ENCODE measurements around the gene ELFN1. TPM values are rescaled to one million over a fixed set of nuclear protein-coding genes. Genes with fewer than 3 reads are reported as not detected.

ELFN1 gene
- total and polyA plus RNA-seq, 4 donors = 0.43 to 3.5 (median 3.4) TPM

- TF ChIP-seq REST (IDR thresholded peaks at IDR 0.05) = no peak
- TF ChIP-seq SP1 (IDR thresholded peaks at IDR 0.05) = no peak
- TF ChIP-seq JUND (IDR thresholded peaks at IDR 0.05) = no peak
- no peak for TF ChIP-seq FOXA2 (IDR thresholded peaks at IDR 0.05)
- TF ChIP-seq HNF4A (conservative IDR thresholded peaks at IDR 0.05) = no peak
- no peak for TF ChIP-seq RXRA (IDR thresholded peaks at IDR 0.05)
- TF ChIP-seq RAD21 (IDR thresholded peaks at IDR 0.05) = no peak
- TF ChIP-seq HNF4G (IDR thresholded peaks at IDR 0.05) = no peak
- no peak for TF ChIP-seq MAX (IDR thresholded peaks at IDR 0.05)
- TF ChIP-seq EGR1 (IDR thresholded peaks at IDR 0.05; ENCODE audit: low read depth in 2 of 2) = no peak
- TF ChIP-seq TAF1 (conservative IDR thresholded peaks at IDR 0.05) = no peak
Measured at GRCh38 chr7:1698201-1698600, 28.1 kb downstream of the ELFN1 start (continued).

GRCh38 chr7:1698951-1699350 is 28.9 kb downstream of the ELFN1 start:
- Histone ChIP-seq H3K4me1 (ENCODE audit: control insufficient read depth in 4 of 4, insufficient read depth in 4 of 4, low read length in 3 of 4) (no peaks in the 10 kb centered on the region), H3K9me3 (ENCODE audit: control insufficient read depth in 4 of 4, low read length in 3 of 4) (peaks cover 0 to 4% (median under 1%) of the 10 kb centered on the region in 4 donors), H3K27me3 (ENCODE audit: control insufficient read depth in 4 of 4, insufficient read depth in 4 of 4, low read length in 3 of 4) (no peaks in the 10 kb centered on the region), H3K9ac (ENCODE audit: low read depth in 1 of 2, low read length in 2 of 2) (no peak overlapping the region), H3K36me3 (ENCODE audit: control insufficient read depth in 4 of 4, insufficient read depth in 3 of 4, low read depth in 1 of 4, low read length in 3 of 4) (peaks cover 0 to 5% (median 3%) of the 10 kb centered on the region in 4 donors), H3K4me3 (ENCODE audit: low read depth in 1 of 3, low read length in 3 of 3) (no peak overlapping the region), H3K27ac (ENCODE audit: low read depth in 1 of 2, low read length in 2 of 2) (no peak overlapping the region)
- TF ChIP-seq TAF1 (conservative IDR thresholded peaks at IDR 0.05) = no peak
- TF ChIP-seq CTCF (IDR thresholded peaks at IDR 0.05; ENCODE audit: low read depth, low read length, missing input control) = no peak
- no peak for TF ChIP-seq RXRA (IDR thresholded peaks at IDR 0.05)
- no peak for TF ChIP-seq FOXA1 (IDR thresholded peaks at IDR 0.05)
- no peak for TF ChIP-seq REST (IDR thresholded peaks at IDR 0.05)
- no peak for TF ChIP-seq ATF3 (IDR thresholded peaks at IDR 0.05)
- no peak for TF ChIP-seq SP1 (IDR thresholded peaks at IDR 0.05)
- TF ChIP-seq HNF4A (conservative IDR thresholded peaks at IDR 0.05) = no peak
- no peak for TF ChIP-seq HNF4G (IDR thresholded peaks at IDR 0.05)
- TF ChIP-seq ZBTB33 (IDR thresholded peaks at IDR 0.05) = no peak
- no peak for TF ChIP-seq GABPA (IDR thresholded peaks at IDR 0.05 in 1 of 2, conservative IDR thresholded peaks at IDR 0.05 in 1 of 2)
- TF ChIP-seq YY1 (IDR thresholded peaks at IDR 0.05) = no peak
- no peak for TF ChIP-seq EGR1 (IDR thresholded peaks at IDR 0.05; ENCODE audit: low read depth in 2 of 2)
- TF ChIP-seq NR2F2 (IDR thresholded peaks at IDR 0.05) = no peak
- TF ChIP-seq FOXA2 (IDR thresholded peaks at IDR 0.05) = no peak
- TF ChIP-seq RAD21 (IDR thresholded peaks at IDR 0.05) = no peak
- TF ChIP-seq MAX (IDR thresholded peaks at IDR 0.05) = no peak
- no peak for TF ChIP-seq JUND (IDR thresholded peaks at IDR 0.05)
- WGBS = 96% methylated on average over 6 of the region's 6 CpGs
- no peak for DNase-seq (ENCODE audit: low spot score)
